Body of pancreas (tissue), 4 donors: ENCODE results near the gene TUBA1C.

Experiments used
- CTCF ChIP-seq, 7 experiments: fragments of 450-650 bp in 4 of 7; fragments of 200-600 bp in 3 of 7; sonication (generic) in 3 of 7; IDR thresholded peaks; one replicate each; pipeline ENCODE4 v1.5.1; 2016 to 2019; ENCODE audit warnings: antibody characterized with exemption in 7 of 7
- POLR2A ChIP-seq, 3 donors: fragments of 450-650 bp; IDR thresholded peaks; one replicate each; pipeline ENCODE4 v1.6.1; 2016; ENCODE audit warnings: antibody characterized with exemption in 3 of 3, mild to moderate bottlenecking in 2 of 3

DNA sequence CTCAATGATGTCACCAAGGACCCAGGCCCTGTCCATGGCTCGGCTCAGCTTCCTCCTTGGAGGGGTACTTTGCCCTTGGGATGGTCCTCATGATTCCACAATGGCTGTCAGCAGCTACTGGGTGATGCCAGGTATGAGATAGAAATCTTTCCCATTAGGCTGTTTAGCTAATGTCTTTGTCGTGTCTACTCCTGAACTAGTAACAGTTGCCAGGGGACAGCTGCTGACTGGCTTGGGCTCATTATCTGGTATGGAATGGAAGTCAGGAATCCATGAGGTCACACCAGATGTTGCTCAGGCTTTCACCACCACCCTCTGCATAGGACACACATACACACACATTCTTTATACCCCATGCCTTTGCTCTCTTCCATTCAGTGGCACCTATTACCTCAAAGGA, 39.3 kb downstream of the TUBA1C start:
- TF ChIP-seq CTCF (IDR thresholded peaks at IDR 0.05) (no peak), POLR2A (IDR thresholded peaks at IDR 0.05) (no peak)
